DND-41 (cell line): ENCODE data around the gene EEFSEC.

Experiments used
- ATAC-seq: fragments of 200-7000 bp; cut with Tn5 transposase; 3 replicates; pipeline ENCODE4 v1.9.1; 2021; ENCODE audit warnings: low read depth; ENCODE audit not compliant: insufficient read depth
- DNase-seq: peaks from one replicate; pipeline ENCODE4 v3.0.0-alpha.2; 2020
- H2AFZ ChIP-seq: 2 replicates; pipeline ENCODE4 v1.6.0; 2012; ENCODE audit warnings: low read depth, low read length
- H3K27ac ChIP-seq: 2 replicates; pipeline ENCODE4 v1.5.1; 2012; ENCODE audit warnings: low read length, inconsistent platforms
- H3K27me3 ChIP-seq: fragments of 200-600 bp; sonication (generic); 2 replicates; pipeline ENCODE4 v1.6.0; 2012; ENCODE audit warnings: low read length, mild to moderate bottlenecking, inconsistent platforms; ENCODE audit not compliant: insufficient read depth, poor library complexity
- H3K36me3 ChIP-seq: 2 replicates; pipeline ENCODE4 v1.5.1; 2012; ENCODE audit warnings: low read length, inconsistent platforms; ENCODE audit not compliant: insufficient read depth
- H3K4me1 ChIP-seq: 2 replicates; pipeline ENCODE4 v1.5.1; 2012; ENCODE audit warnings: mild to moderate bottlenecking, low read length; ENCODE audit not compliant: insufficient read depth
- H3K4me2 ChIP-seq: 2 replicates; pipeline ENCODE4 v1.6.0; 2012; ENCODE audit warnings: mild to moderate bottlenecking, moderate library complexity, low read length, inconsistent platforms; ENCODE audit not compliant: insufficient read depth
- H3K4me3 ChIP-seq, 2 experiments: fragments of 200-600 bp in 1 of 2; shearing (Covaris generic) in 1 of 2; 2 replicates each; pipeline ENCODE4 v1.5.1; 2012 to 2016; ENCODE audit warnings: inconsistent platforms in 2 of 2, low read length in 2 of 2, mild to moderate bottlenecking in 2 of 2, low read depth in 1 of 2, moderate library complexity in 1 of 2
- H3K79me2 ChIP-seq: 2 replicates; pipeline ENCODE4 v1.6.0; 2012; ENCODE audit warnings: low read length, inconsistent platforms; ENCODE audit not compliant: insufficient read depth
- H3K9ac ChIP-seq: 2 replicates; pipeline ENCODE4 v1.6.0; 2012; ENCODE audit warnings: low read depth, mild to moderate bottlenecking, inconsistent platforms, low read length, moderate library complexity
- H3K9me3 ChIP-seq: 2 replicates; pipeline ENCODE4 v1.5.1; 2012; ENCODE audit warnings: low read length, moderate library complexity, mild to moderate bottlenecking, inconsistent platforms; ENCODE audit not compliant: insufficient read depth, severe bottlenecking
- H4K20me1 ChIP-seq: 2 replicates; pipeline ENCODE4 v1.6.0; 2012; ENCODE audit warnings: low read length; ENCODE audit not compliant: insufficient read depth
- EZH2 ChIP-seq: IDR thresholded peaks from 3 replicates; pipeline ENCODE4 v1.6.1; 2012; ENCODE audit warnings: borderline replicate concordance, low read depth, mild to moderate bottlenecking, moderate library complexity, low read length, inconsistent platforms; ENCODE audit not compliant: severe bottlenecking
- TF ChIP-seq, protein P1 (sequence below): IDR thresholded peaks from 2 replicates; pipeline ENCODE4 v1.5.1; 2012; ENCODE audit warnings: borderline replicate concordance, low read length, moderate library complexity, mild to moderate bottlenecking; ENCODE audit not compliant: poor library complexity, severe bottlenecking; ENCODE audit errors: extremely low read depth

Gene EEFSEC

DNA sequence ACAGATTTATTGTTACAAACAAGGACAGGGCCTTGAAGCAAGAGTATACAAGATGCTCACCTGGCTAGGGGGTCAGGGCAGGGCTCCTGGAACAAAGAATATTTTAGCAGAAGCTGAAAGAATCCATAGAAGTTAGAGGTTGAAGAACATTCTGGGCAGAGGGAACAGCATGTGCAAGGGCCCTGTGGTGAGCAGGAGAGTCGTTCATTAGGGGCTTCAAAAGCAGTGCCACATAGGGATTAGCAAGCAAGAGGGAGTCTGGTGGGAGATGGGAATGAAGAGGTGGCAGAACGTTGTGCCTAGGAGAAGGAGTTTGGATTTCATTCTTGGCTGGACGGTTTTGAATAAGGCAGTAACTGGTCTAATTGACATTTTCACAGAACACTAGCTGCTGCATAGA, 290.5 kb downstream of the EEFSEC start:
- no peak overlapping the region for H3K4me3 ChIP-seq
- H3K4me1 ChIP-seq = peaks cover 5% of the 10 kb centered on the region; the same call in 1 of the 2 replicates
- H3K27me3 ChIP-seq = no peaks in the 10 kb centered on the region
- H3K36me3 ChIP-seq = no peaks in the 10 kb centered on the region
- no peak overlapping the region for H3K4me2 ChIP-seq
- H2AFZ ChIP-seq = no peak overlapping the region
- TF ChIP-seq EZH2 = no peak
- TF ChIP-seq, protein P1, sequence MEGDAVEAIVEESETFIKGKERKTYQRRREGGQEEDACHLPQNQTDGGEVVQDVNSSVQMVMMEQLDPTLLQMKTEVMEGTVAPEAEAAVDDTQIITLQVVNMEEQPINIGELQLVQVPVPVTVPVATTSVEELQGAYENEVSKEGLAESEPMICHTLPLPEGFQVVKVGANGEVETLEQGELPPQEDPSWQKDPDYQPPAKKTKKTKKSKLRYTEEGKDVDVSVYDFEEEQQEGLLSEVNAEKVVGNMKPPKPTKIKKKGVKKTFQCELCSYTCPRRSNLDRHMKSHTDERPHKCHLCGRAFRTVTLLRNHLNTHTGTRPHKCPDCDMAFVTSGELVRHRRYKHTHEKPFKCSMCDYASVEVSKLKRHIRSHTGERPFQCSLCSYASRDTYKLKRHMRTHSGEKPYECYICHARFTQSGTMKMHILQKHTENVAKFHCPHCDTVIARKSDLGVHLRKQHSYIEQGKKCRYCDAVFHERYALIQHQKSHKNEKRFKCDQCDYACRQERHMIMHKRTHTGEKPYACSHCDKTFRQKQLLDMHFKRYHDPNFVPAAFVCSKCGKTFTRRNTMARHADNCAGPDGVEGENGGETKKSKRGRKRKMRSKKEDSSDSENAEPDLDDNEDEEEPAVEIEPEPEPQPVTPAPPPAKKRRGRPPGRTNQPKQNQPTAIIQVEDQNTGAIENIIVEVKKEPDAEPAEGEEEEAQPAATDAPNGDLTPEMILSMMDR = no peak
- H3K9me3 ChIP-seq = no peaks in the 10 kb centered on the region
- H3K27ac ChIP-seq = no peak overlapping the region
- no peak for ATAC-seq
- H4K20me1 ChIP-seq = no peaks in the 10 kb centered on the region; the same call in 1 of the 2 replicates
- H3K79me2 ChIP-seq = no peaks in the 10 kb centered on the region
- DNase-seq = no peak
- H3K9ac ChIP-seq = no peak overlapping the region

DNA sequence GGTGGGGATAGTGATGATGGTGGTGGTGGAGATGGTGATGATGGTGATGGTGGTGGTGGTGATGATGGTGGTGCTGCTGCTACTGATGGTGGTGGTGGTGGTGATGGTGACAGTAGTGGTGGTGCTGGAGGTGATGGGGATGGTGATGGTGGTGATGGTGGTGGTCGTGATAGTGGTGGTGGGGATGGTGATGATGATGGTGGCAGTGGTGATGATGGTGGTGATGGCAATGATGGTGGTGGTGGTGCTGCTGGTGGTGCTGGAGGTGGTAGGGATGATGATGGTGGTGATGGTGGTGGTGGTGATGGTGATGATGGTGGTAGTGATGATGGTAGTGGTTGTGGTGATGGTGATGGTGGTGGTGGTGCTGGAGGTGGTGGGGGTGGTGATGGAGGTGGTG, 292.1 kb downstream of the EEFSEC start:
- Histone ChIP-seq H3K36me3 (no peaks in the 10 kb centered on the region), H2AFZ (no peak overlapping the region), H3K4me1 (peaks cover 6% of the 10 kb centered on the region; the same call in 1 of the 2 replicates), H3K27me3 (no peaks in the 10 kb centered on the region), H3K9ac (no peak overlapping the region), H3K79me2 (no peaks in the 10 kb centered on the region), H3K4me2 (no peak overlapping the region), H4K20me1 (no peaks in the 10 kb centered on the region), H3K9me3 (no peaks in the 10 kb centered on the region), H3K4me3 (no peak overlapping the region), H3K27ac (no peak overlapping the region)
- DNase-seq = no peak
- TF ChIP-seq, protein P1 = no peak
- no peak for TF ChIP-seq EZH2
- ATAC-seq = no peak

DNA sequence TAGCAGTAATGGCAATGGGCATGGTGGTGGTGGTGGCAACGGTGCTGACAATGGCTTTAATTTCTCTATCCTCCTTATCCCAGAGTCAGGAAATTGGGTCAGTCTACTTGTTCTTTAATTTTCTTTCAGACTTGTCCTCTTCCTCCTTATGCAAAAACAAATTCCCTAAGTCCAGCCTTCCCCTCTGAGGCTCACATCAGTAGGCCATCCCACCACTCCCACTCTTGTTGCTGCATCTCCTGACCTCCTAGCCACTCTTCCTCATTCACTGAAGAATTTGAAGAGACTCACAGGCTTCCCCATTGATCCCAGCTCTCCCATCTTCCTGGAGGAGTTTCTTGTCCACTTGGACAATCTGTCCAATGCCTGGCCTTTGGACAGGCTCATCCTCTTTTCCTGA, 293.5 kb downstream of the EEFSEC start:
- H2AFZ ChIP-seq = no peak overlapping the region
- no peaks in the 10 kb centered on the region for H4K20me1 ChIP-seq
- H3K79me2 ChIP-seq = no peaks in the 10 kb centered on the region
- H3K27ac ChIP-seq = no peak overlapping the region
- H3K4me1 ChIP-seq = peaks cover 6% of the 10 kb centered on the region; the same call in 1 of the 2 replicates
- no peaks in the 10 kb centered on the region for H3K27me3 ChIP-seq
- TF ChIP-seq, protein P1 = no peak
- no peak for TF ChIP-seq EZH2
- H3K36me3 ChIP-seq = no peaks in the 10 kb centered on the region
- no peak overlapping the region for H3K9ac ChIP-seq
- no peaks in the 10 kb centered on the region for H3K9me3 ChIP-seq
- no peak overlapping the region for H3K4me3 ChIP-seq
- no peak overlapping the region for H3K4me2 ChIP-seq
- no peak for DNase-seq
- ATAC-seq = no peak

DNA sequence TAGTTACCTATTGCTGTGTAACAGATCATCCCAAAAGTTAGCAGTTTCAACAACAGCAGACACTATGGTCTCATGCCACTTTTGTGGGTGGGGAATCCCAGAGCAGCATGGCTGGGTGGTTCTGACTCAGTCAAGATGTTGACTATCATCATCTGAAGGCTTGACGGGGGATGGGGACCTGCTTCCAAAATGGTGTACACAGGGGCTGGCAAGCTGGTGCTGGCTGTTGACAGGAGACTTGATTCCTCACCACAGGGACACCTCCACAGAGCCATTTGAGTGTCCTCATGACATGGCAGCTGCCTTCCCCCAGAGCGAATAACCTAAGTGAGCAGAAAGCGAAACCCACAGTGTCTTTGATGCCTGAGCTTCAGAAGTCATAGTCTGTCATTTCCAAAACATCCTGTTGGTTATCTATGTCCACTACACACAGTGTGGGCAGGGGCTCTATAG, 294.3 kb downstream of the EEFSEC start:
- Histone ChIP-seq H3K4me3 (no peak overlapping the region), H3K27ac (no peak overlapping the region), H3K4me2 (no peak overlapping the region), H3K27me3 (no peaks in the 10 kb centered on the region), H3K4me1 (peaks cover 6% of the 10 kb centered on the region; the same call in 1 of the 2 replicates), H3K79me2 (no peaks in the 10 kb centered on the region), H3K9me3 (no peaks in the 10 kb centered on the region), H3K9ac (no peak overlapping the region), H3K36me3 (no peaks in the 10 kb centered on the region), H2AFZ (no peak overlapping the region), H4K20me1 (no peaks in the 10 kb centered on the region)
- peak; percentile 16 for DNase-seq
- ATAC-seq = peak; percentile 48; the same call in 2 of the 3 replicates
- TF ChIP-seq EZH2 = no peak
- TF ChIP-seq, protein P1 = no peak
